UCSD-AML1 (cell line): Measurements from ENCODE around the gene PLPPR2.
"Not testable (repeated sequence)": the region's sequence is repeated elsewhere in the genome, so short reads cannot be mapped to it uniquely, and the experiment has no call there.

Source experiments
- DNase-seq: peaks from one replicate; lab custom pipeline; 2025; ENCODE audit not compliant: unreplicated experiment; lab: John Stamatoyannopoulos, UW

Gene PLPPR2

GRCh38 chr19:11339254-11340098 lies 15.8 kb upstream of the PLPPR2 start, which contains the start of gene RAB3D:
TSS of gene RAB3D (minus strand) at chr19:11339657. CDS start at chr19:11337399, 2,258 bp downstream.
- peak; percentile 89 for DNase-seq

DNA sequence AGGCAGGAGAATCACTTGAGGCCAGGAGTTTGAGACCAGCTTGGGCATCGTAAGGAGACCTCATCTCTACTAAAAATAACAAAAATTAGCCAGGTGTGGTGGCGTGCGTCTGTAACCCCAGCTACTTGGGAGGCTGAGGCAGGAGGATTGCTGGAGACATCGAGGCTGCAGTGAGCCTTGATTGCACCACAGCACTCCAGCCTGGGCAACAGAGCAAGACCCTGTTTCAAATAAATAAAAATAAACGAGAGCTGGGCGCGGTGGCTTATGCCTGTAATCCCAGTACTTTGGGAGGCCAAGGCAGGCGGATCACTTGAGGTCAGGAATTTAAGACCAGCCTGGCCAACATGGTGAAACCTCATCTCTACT lies 15.1 kb upstream of the PLPPR2 start:
- not testable (repeated sequence) for DNase-seq

- DNase-seq: no peak
Measured at GRCh38 chr19:11342429-11342828, 12.8 kb upstream of the PLPPR2 start.

- DNase-seq: no peak
Measured at GRCh38 chr19:11345122-11345803, 10.0 kb upstream of the PLPPR2 start.

- DNase-seq: peak; percentile 97
Measured at GRCh38 chr19:11346104-11346940, 8.9 kb upstream of the PLPPR2 start, which contains the start of the genes CCDC159 and TMEM205. TSS of gene CCDC159 (plus strand) at chr19:11346519. CDS start at chr19:11346607, 88 bp downstream. TSS of gene TMEM205 (minus strand) at chr19:11346268. CDS start at chr19:11345619, 649 bp downstream.

GRCh38 chr19:11347546-11348039 lies 7.6 kb upstream of the PLPPR2 start:
- DNase-seq: no peak

DNA sequence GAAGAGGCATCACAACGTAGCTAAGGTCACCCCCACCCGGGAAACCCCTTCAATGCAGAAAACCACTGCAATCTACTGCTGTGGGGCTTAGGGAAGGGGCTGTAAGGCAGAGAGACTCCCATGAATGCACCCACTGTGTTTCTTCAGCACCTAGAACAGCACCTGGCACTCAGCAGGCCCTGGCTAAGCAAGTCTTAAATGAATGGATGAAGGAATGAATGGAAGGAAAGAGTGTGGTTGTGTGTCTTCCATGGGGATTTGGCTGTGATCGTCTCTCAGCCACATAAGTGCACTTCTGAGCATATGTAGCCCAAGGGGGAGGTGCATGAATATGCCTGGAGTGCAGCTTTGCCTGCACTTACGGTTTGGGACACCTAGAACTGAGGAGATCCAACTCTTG lies 6.1 kb upstream of the PLPPR2 start:
- no peak for DNase-seq

DNA sequence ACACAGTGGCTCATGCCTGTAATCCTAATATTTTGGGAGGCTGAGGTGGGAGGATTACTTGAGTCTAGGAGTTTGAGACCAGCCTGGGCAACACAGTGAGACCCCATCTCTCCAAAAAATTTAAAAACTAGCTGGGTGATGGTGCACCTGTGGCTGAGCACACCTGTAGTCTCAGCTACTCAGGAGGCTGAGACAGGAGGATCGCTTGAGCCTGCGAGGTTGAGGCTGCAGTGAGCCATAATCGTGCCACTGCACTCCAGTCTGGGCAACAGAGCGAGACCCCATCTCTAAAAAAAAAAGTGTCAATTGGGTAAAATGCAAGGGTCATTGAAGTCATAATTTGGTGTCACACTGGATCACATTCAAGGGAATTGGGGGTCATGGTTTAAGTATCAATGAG lies 1.1 kb upstream of the PLPPR2 start:
- DNase-seq: not testable (repeated sequence)

DNA sequence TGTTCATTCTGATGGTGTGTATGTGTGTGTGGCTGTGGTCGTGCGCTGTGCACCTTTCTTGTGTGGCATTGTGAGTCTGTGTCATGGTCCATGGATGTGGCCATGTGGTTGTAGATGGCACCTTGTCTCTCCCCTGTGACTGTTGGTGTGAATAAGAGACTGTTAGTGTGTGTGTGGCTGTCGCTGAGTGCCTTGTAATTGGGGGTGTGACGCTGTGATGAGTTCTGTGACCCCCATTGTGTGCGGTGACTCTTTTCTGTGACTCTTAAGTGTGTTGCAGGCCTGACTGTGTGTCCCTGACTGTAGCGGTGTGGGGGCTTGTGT lies 804 bp downstream of the PLPPR2 start:
- DNase-seq: no peak

GRCh38 chr19:11356676-11357550 lies 1.7 kb downstream of the PLPPR2 start:
- no peak for DNase-seq

DNA sequence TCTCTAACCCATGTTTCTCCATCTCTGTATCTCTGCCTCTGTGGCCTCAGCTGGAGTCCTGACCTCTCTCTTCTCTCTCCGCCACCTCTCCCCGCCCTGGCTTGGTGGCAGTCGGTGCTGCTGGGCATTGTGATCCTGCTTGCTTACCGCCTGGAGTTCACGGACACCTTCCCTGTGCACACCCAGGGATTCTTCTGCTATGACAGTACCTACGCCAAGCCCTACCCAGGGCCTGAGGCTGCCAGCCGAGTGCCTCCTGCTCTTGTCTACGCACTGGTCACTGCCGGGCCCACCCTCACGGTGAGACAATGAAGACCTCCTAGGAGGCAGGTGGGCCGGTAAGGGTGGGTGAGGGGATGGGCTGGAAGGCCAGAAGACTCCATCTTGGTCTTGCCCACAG lies 4.2 kb downstream of the PLPPR2 start:
- DNase-seq: no peak

DNA sequence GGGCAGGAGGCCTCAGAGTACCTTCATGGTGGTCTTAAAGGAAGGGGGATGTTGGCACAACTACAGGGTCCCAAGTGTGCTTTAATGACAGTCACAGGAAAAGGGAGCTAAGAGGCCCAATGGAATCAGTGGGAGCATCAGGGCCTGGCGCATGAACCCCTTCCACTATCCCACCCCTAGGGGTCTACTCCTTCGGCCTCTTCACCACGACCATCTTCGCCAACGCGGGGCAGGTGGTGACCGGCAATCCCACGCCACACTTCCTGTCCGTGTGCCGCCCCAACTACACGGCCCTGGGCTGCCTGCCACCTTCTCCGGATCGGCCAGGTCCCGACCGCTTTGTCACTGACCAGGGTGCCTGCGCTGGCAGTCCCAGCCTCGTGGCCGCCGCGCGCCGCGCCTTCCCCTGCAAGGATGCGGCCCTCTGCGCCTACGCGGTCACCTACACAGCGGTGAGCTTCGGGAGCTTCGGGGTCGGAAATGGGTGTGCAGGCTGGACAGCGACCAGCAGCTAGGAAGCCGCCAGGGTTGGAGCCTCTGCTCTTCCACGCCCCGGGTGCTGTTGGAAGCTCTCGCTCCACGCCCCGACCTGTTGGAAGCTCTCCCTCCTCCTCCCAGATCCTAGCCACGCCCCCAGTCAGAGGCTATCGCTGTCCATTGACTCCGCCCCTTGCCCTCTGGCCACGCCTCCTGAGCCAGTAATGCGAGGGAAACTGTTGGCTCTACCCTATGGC lies 6.0 kb downstream of the PLPPR2 start:
- DNase-seq: no peak

DNA sequence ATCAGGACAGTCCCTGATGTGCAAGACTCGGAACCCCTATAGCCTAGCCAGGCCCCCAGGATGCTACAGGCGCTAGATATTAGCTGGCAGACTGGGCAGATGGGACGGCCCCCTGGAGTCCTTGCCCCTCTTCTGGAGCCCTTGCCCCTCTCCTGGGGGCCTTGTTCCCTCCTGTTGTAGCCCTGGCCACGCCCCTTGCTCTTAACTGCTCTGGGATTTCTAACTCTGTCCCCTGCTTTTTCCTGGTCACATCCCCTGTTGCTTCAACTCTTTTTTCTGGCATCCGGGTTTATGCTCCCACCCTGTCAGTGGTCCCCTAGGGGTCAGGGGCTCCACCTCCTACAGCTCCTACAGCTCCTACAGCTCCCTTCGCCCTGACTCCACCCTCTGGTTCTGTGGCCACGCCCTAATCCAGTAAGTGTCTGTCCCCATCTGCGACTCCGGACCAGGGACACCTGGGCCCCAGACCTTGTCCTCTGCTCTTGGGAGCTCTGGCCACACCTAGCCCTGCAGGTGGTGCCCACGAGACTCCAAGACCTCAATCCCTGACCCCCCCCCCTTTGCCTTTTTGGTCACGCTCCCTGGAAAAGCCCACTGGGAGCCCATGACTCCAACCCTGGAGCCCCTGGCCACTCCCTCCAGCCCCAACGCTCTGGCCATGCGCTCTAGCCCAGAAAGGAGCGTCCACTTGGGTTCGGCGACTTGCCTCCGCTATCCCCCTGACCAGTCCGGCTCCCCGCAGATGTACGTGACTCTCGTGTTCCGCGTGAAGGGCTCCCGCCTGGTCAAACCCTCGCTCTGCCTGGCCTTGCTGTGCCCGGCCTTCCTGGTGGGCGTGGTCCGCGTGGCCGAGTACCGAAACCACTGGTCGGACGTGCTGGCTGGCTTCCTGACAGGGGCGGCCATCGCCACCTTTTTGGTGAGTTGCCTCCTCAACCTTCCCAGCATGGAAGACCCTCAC lies 6.8 kb downstream of the PLPPR2 start:
- DNase-seq: no peak

GRCh38 chr19:11363881-11364280 lies 8.6 kb downstream of the PLPPR2 start:
- no peak for DNase-seq

DNA sequence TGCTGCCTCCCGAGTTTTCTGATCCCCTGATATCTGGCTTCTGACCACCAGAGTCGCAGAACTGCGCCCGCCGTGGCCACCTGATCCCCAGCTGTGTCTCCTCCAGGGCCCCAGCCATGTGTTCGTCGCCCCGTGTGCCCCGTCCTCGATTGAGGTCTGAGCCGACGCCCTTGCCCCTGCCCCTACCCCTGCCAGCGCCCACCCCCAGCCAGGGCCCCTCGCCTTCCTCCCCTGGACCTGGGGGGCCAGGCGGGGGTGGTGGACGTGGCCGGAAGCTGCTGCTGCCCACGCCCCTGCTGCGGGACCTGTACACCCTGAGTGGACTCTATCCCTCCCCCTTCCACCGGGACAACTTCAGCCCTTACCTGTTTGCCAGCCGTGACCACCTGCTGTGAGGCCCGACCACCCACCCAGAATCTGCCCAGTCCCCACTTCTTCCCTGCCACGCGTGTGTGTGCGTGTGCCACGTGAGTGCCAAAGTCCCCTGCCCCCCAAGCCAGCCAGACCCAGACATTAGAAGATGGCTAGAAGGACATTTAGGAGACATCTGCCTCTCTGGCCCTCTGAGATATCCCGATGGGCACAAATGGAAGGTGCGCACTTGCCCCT lies 9.2 kb downstream of the PLPPR2 start:
- no peak for DNase-seq

DNA sequence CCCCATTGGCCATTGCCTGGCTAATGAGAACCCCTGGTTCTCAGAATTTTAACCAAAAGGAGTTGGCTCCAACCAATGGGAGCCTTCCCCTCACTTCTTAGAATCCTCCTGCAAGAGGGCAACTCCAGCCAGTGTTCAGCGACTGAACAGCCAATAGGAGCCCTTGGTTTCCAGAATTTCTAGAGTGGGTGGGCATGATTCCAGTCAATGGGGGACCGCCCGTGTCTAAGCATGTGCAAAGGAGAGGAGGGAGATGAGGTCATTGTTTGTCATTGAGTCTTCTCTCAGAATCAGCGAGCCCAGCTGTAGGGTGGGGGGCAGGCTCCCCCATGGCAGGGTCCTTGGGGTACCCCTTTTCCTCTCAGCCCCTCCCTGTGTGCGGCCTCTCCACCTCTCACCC lies 9.7 kb downstream of the PLPPR2 start:
- no peak for DNase-seq

DNA sequence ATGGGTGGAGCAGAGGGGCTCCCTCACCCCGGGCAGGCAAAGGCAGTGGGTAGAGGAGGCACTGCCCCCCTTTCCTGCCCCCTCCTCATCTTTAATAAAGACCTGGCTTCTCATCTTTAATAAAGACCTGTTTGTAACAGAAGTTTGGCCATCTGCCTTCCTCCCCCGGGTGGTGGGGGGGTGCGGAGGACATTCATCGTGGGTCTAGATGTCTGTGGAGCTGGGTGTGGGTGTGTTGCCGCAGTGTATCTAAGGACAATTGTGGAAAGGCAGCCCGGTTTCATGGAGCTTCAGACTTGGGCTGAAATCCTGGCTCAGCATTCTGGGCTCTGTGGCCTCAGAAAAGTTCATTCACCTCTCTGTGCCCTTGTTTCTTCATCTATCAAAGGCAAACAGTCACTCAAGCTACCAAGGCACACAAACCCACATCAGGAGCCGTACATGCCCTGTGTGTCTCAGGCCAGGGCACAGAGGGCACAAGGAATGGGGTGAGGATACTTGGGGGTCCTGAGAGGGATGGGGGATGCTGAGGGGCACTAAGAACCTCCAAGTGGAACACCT lies 10.4 kb downstream of the PLPPR2 start:
- no peak for DNase-seq

- no peak for DNase-seq
Measured at GRCh38 chr19:11367528-11367927, 12.3 kb downstream of the PLPPR2 start.
